Activated naive CD4-positive, alpha-beta T cell treated with anti-CD3 and anti-CD28 coated beads, Interleukin-2, amount 10 ng/mL, durations not matched to agents 7 days and 5 days (primary cell): ENCODE data around the gene MFGE8.

Experiments
- CTCF ChIA-PET: fragments of 350-600 bp; sonication (Branson Sonifier 250); formaldehyde crosslinking; loops from one replicate; lab custom pipeline; 2021; ENCODE audit warnings: antibody characterized with exemption; lab: Charles Lee
- DNase-seq: peaks from one replicate; pipeline ENCODE4 v3.0.0-alpha.2; 2020
- H3K27ac Mint-ChIP-seq: one replicate; pipeline ENCODE4 v1.8.0; 2021; ENCODE audit warnings: mild to moderate bottlenecking, moderate library complexity, mixed read lengths
- H3K27me3 Mint-ChIP-seq: one replicate; pipeline ENCODE4 v1.8.0; 2021; ENCODE audit warnings: mild to moderate bottlenecking, mixed read lengths
- H3K36me3 Mint-ChIP-seq: one replicate; pipeline ENCODE4 v1.8.0; 2021; ENCODE audit warnings: mixed read lengths
- H3K4me1 Mint-ChIP-seq: one replicate; pipeline ENCODE4 v1.8.0; 2021; ENCODE audit warnings: mixed read lengths
- H3K4me3 Mint-ChIP-seq: one replicate; pipeline ENCODE4 v1.8.0; 2021; ENCODE audit warnings: mild to moderate bottlenecking, moderate library complexity, mixed read lengths
- H3K9me3 Mint-ChIP-seq: one replicate; pipeline ENCODE4 v1.8.0; 2021; ENCODE audit warnings: mixed read lengths

Gene MFGE8

GRCh38 chr15:88887068-88887580 lies 26.1 kb downstream of the MFGE8 start:
- no peak for DNase-seq
- H3K36me3 Mint-ChIP-seq = peaks cover 32% of the 10 kb centered on the region
- no peaks in the 10 kb centered on the region for H3K27me3 Mint-ChIP-seq
- H3K4me3 Mint-ChIP-seq = no peak overlapping the region
- H3K4me1 Mint-ChIP-seq = peaks cover 3% of the 10 kb centered on the region
- H3K27ac Mint-ChIP-seq = no peak overlapping the region
- no peaks in the 10 kb centered on the region for H3K9me3 Mint-ChIP-seq
- CTCF ChIA-PET = no interaction called here

- H3K36me3 Mint-ChIP-seq = peaks cover 41% of the 10 kb centered on the region
- DNase-seq = no peak
- H3K27ac Mint-ChIP-seq = no peak overlapping the region
- H3K4me1 Mint-ChIP-seq = no peaks in the 10 kb centered on the region
- H3K4me3 Mint-ChIP-seq = no peak overlapping the region
- CTCF ChIA-PET = interaction anchor here (3.3 kb wide), 1 partner anchor 22 kb away, joined by 15 read pairs; no protein-coding TSS in a partner anchor
- H3K9me3 Mint-ChIP-seq = no peaks in the 10 kb centered on the region
- H3K27me3 Mint-ChIP-seq = no peaks in the 10 kb centered on the region
Measured at GRCh38 chr15:88882785-88883184, 30.4 kb downstream of the MFGE8 start.

GRCh38 chr15:88881775-88882174 lies 31.4 kb downstream of the MFGE8 start:
- Mint-ChIP-seq H3K9me3 (no peaks in the 10 kb centered on the region), H3K27me3 (no peaks in the 10 kb centered on the region), H3K4me1 (no peaks in the 10 kb centered on the region), H3K36me3 (peaks cover 38% of the 10 kb centered on the region), H3K27ac (no peak overlapping the region), H3K4me3 (no peak overlapping the region)
- DNase-seq = no peak
- CTCF ChIA-PET = interaction anchor here (1.5 to 3.3 kb wide), 2 partner anchors 23 to 296 kb away, joined by 3 to 15 read pairs; no protein-coding TSS in a partner anchor

GRCh38 chr15:88880944-88881740 lies 32.0 kb downstream of the MFGE8 start:
- CTCF ChIA-PET = interaction anchor here (0.6 to 3.3 kb wide), 5 partner anchors 12 to 404 kb away, joined by 3 to 15 read pairs (median 3); no protein-coding TSS in a partner anchor
- H3K27me3 Mint-ChIP-seq = no peaks in the 10 kb centered on the region
- no peak for DNase-seq
- H3K36me3 Mint-ChIP-seq = peaks cover 42% of the 10 kb centered on the region
- no peak overlapping the region for H3K4me3 Mint-ChIP-seq
- H3K4me1 Mint-ChIP-seq = no peaks in the 10 kb centered on the region
- H3K9me3 Mint-ChIP-seq = no peaks in the 10 kb centered on the region
- H3K27ac Mint-ChIP-seq = no peak overlapping the region

- Mint-ChIP-seq H3K4me1 (no peaks in the 10 kb centered on the region), H3K27ac (no peak overlapping the region), H3K9me3 (no peaks in the 10 kb centered on the region), H3K36me3 (peaks cover 39% of the 10 kb centered on the region), H3K4me3 (no peak overlapping the region), H3K27me3 (no peaks in the 10 kb centered on the region)
- CTCF ChIA-PET = interaction anchor here (0.9 to 2.3 kb wide), 10 partner anchors 13 to 255 kb away, joined by 3 to 14 read pairs (median 3); partner anchors contain the start of gene HAPLN3
- peak; percentile 69 for DNase-seq
Measured at GRCh38 chr15:88878720-88879184, 34.4 kb downstream of the MFGE8 start.

GRCh38 chr15:88877906-88878305 lies 35.3 kb downstream of the MFGE8 start:
- Mint-ChIP-seq H3K27me3 (no peaks in the 10 kb centered on the region), H3K36me3 (peaks cover 34% of the 10 kb centered on the region), H3K9me3 (no peaks in the 10 kb centered on the region), H3K4me1 (no peaks in the 10 kb centered on the region), H3K27ac (no peak overlapping the region), H3K4me3 (no peak overlapping the region)
- no peak for DNase-seq
- CTCF ChIA-PET = interaction anchor here (0.8 to 2.3 kb wide), 6 partner anchors 13 to 254 kb away, joined by 3 to 14 read pairs (median 4); partner anchors contain the start of gene HAPLN3

GRCh38 chr15:88877415-88877814 lies 35.8 kb downstream of the MFGE8 start:
- Mint-ChIP-seq H3K36me3 (peaks cover 34% of the 10 kb centered on the region), H3K27ac (no peak overlapping the region), H3K9me3 (no peaks in the 10 kb centered on the region), H3K4me1 (no peaks in the 10 kb centered on the region), H3K27me3 (no peaks in the 10 kb centered on the region), H3K4me3 (no peak overlapping the region)
- CTCF ChIA-PET = interaction anchor here (0.8 to 2.3 kb wide), 3 partner anchors 14 to 253 kb away, joined by 3 to 14 read pairs (median 4); no protein-coding TSS in a partner anchor
- DNase-seq = no peak

GRCh38 chr15:88876573-88876972 lies 36.6 kb downstream of the MFGE8 start:
- DNase-seq = no peak
- Mint-ChIP-seq H3K4me3 (no peak overlapping the region), H3K27ac (peak overlapping the region; percentile 49), H3K4me1 (no peaks in the 10 kb centered on the region), H3K27me3 (no peaks in the 10 kb centered on the region), H3K36me3 (peaks cover 30% of the 10 kb centered on the region), H3K9me3 (no peaks in the 10 kb centered on the region)
- CTCF ChIA-PET = no interaction called here

GRCh38 chr15:88874684-88875083 lies 38.5 kb downstream of the MFGE8 start:
- Mint-ChIP-seq H3K4me1 (no peaks in the 10 kb centered on the region), H3K36me3 (peaks cover 21% of the 10 kb centered on the region), H3K4me3 (no peak overlapping the region), H3K27ac (peak overlapping the region; percentile 31), H3K9me3 (no peaks in the 10 kb centered on the region), H3K27me3 (no peaks in the 10 kb centered on the region)
- CTCF ChIA-PET = interaction anchor here (1.0 kb wide), 1 partner anchor 64 kb away, joined by 3 read pairs; no protein-coding TSS in a partner anchor
- DNase-seq = no peak

- Mint-ChIP-seq H3K27me3 (no peaks in the 10 kb centered on the region), H3K9me3 (no peaks in the 10 kb centered on the region), H3K4me3 (no peak overlapping the region), H3K36me3 (peaks cover 21% of the 10 kb centered on the region), H3K27ac (no peak overlapping the region), H3K4me1 (no peaks in the 10 kb centered on the region)
- CTCF ChIA-PET = interaction anchor here (1.0 kb wide), 1 partner anchor 64 kb away, joined by 3 read pairs; no protein-coding TSS in a partner anchor
- no peak for DNase-seq
Measured at GRCh38 chr15:88874275-88874674, 38.9 kb downstream of the MFGE8 start.

- CTCF ChIA-PET = no interaction called here
Measured at GRCh38 chr15:88873786-88874185, 39.4 kb downstream of the MFGE8 start.

GRCh38 chr15:88872706-88873105 lies 40.5 kb downstream of the MFGE8 start:
- CTCF ChIA-PET = interaction anchor here (0.8 kb wide), 1 partner anchor 13 kb away, joined by 3 read pairs; no protein-coding TSS in a partner anchor
- H3K9me3 Mint-ChIP-seq = no peaks in the 10 kb centered on the region
- no peak for DNase-seq
- peaks cover 10% of the 10 kb centered on the region for H3K27me3 Mint-ChIP-seq
- H3K36me3 Mint-ChIP-seq = peaks cover 17% of the 10 kb centered on the region
- no peak overlapping the region for H3K27ac Mint-ChIP-seq
- H3K4me1 Mint-ChIP-seq = no peaks in the 10 kb centered on the region
- H3K4me3 Mint-ChIP-seq = no peak overlapping the region

More at GRCh38 chr15:88873786-88874185, 39.4 kb downstream of the MFGE8 start:
- Mint-ChIP-seq H3K27me3 (peaks cover 4% of the 10 kb centered on the region), H3K36me3 (peaks cover 21% of the 10 kb centered on the region), H3K9me3 (no peaks in the 10 kb centered on the region), H3K4me1 (no peaks in the 10 kb centered on the region), H3K4me3 (no peak overlapping the region), H3K27ac (no peak overlapping the region)
- DNase-seq = no peak

GRCh38 chr15:88872106-88872505 lies 41.1 kb downstream of the MFGE8 start:
- no peak overlapping the region for H3K27ac Mint-ChIP-seq
- peaks cover 10% of the 10 kb centered on the region for H3K27me3 Mint-ChIP-seq
- no peak overlapping the region for H3K4me3 Mint-ChIP-seq
- H3K4me1 Mint-ChIP-seq = no peaks in the 10 kb centered on the region
- no peak for DNase-seq
- peaks cover 17% of the 10 kb centered on the region for H3K36me3 Mint-ChIP-seq
- CTCF ChIA-PET = no interaction called here
- no peaks in the 10 kb centered on the region for H3K9me3 Mint-ChIP-seq

- Mint-ChIP-seq H3K4me3 (no peak overlapping the region), H3K9me3 (no peaks in the 10 kb centered on the region), H3K36me3 (peaks cover 9% of the 10 kb centered on the region), H3K4me1 (no peaks in the 10 kb centered on the region), H3K27me3 (peaks cover 10% of the 10 kb centered on the region), H3K27ac (no peak overlapping the region)
- CTCF ChIA-PET = interaction anchor here (0.9 kb wide), 1 partner anchor 247 kb away, joined by 3 read pairs; no protein-coding TSS in a partner anchor
- DNase-seq = no peak
Measured at GRCh38 chr15:88871313-88871712, 41.9 kb downstream of the MFGE8 start.
